ENCODE results near the gene ACTA2. TPM values are rescaled to one million over a fixed set of nuclear protein-coding genes. Genes with fewer than 3 reads are reported as not detected.

Gene ACTA2
- polyA plus RNA-seq, 1 of the 3 experiments (the other 2 are of a cell fraction): 130 TPM

DNA sequence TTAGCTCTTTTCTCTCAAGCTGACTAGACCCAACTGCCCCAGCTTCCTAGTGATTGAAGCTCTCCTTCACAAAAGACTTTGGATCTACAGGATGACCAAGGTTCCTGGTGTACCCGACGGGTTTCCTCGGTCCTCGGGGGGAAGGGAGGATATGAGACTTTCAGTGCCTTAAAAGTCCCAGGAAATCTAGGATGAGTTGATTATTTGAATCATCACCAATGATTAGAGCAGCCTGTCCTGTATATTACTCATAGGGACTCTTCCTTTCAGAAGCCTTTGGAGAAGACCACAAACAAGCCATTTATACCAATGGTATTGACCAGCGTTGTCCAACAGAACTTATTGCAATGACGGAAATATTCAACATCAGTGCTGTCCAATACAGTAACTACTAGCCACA lies 6.1 kb upstream of the ACTA2 start:
- ChIA-PET POLR2A (no interaction called here), CTCF (interaction anchor here (1.6 to 3.4 kb wide), 2 partner anchors 25 to 71 kb away, joined by 3 to 20 read pairs; no protein-coding TSS in a partner anchor)
- peaks cover 0 to 2% of the 10 kb centered on the region in 2 experiments; a peak in 1 of 4 replicates for H3K4me1 ChIP-seq (ENCODE audit: control insufficient read depth in 1 of 2, insufficient read depth in 2 of 2, low read depth in 1 of 2, low read length in 1 of 2)
- H3F3A ChIP-seq (replicated peaks; ENCODE audit: insufficient read depth): no peaks in the 10 kb centered on the region
- no peak overlapping the region for H3K27ac ChIP-seq (ENCODE audit: low read depth in 2 of 2, low read length in 1 of 2)
- DNase-seq: no peak
- TF ChIP-seq, protein P1, sequence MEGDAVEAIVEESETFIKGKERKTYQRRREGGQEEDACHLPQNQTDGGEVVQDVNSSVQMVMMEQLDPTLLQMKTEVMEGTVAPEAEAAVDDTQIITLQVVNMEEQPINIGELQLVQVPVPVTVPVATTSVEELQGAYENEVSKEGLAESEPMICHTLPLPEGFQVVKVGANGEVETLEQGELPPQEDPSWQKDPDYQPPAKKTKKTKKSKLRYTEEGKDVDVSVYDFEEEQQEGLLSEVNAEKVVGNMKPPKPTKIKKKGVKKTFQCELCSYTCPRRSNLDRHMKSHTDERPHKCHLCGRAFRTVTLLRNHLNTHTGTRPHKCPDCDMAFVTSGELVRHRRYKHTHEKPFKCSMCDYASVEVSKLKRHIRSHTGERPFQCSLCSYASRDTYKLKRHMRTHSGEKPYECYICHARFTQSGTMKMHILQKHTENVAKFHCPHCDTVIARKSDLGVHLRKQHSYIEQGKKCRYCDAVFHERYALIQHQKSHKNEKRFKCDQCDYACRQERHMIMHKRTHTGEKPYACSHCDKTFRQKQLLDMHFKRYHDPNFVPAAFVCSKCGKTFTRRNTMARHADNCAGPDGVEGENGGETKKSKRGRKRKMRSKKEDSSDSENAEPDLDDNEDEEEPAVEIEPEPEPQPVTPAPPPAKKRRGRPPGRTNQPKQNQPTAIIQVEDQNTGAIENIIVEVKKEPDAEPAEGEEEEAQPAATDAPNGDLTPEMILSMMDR (IDR thresholded peaks at IDR 0.05): no peak
- TF ChIP-seq CHD2 (IDR thresholded peaks at IDR 0.05; ENCODE audit: low read length, partially characterized antibody): no peak
- H3K4me2 ChIP-seq: no peak overlapping the region
- H3K9me3 ChIP-seq: no peaks in the 10 kb centered on the region
- H3K4me3 ChIP-seq (ENCODE audit: low read depth in 2 of 2, low read length in 1 of 2): no peak overlapping the region
- H3K9ac ChIP-seq: no peak overlapping the region
- no peaks in the 10 kb centered on the region for H3K9me2 ChIP-seq
- H3K36me3 ChIP-seq (replicated peaks in 1 of 2; ENCODE audit: control insufficient read depth in 1 of 2, insufficient read depth in 2 of 2, low read length in 1 of 2): no peaks in the 10 kb centered on the region
- WGBS (ENCODE audit: low lambda C conversion rate): 93% methylated on average over 6 of the region's 6 CpGs
- no peaks in the 10 kb centered on the region for H4K20me1 ChIP-seq (ENCODE audit: insufficient read depth)
- no peaks in the 10 kb centered on the region for H3K79me2 ChIP-seq (ENCODE audit: insufficient read depth)
- no peak overlapping the region for H2AFZ ChIP-seq (ENCODE audit: low read depth)
- H3K27me3 ChIP-seq (ENCODE audit: insufficient read depth): no peaks in the 10 kb centered on the region

DNA sequence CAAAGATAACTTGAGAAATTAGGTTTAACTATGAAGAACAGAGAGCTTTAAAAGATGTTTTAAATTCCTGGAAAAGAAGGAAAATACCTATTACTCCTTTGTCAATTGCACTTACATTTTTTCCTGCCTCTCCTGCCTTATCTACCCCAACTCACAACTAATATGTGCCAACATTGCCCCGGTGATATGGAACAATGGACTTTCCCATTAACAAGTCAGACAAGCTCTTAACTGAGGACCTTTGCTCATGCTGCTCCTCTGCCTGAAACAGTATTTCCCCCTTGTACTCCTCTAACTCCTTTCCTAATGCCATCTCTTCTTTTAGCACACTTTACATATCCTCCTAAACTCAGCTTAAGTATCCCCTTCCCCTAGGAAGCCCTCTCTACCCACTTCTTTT lies 4.8 kb upstream of the ACTA2 start:
- no peaks in the 10 kb centered on the region for H3K27me3 ChIP-seq (ENCODE audit: insufficient read depth)
- no peaks in the 10 kb centered on the region for H3K36me3 ChIP-seq (replicated peaks in 1 of 2; ENCODE audit: control insufficient read depth in 1 of 2, insufficient read depth in 2 of 2, low read length in 1 of 2)
- no peak for DNase-seq
- ChIA-PET CTCF (interaction anchor here (1.0 to 3.4 kb wide), 4 partner anchors 15 to 72 kb away, joined by 3 to 20 read pairs (median 5); no protein-coding TSS in a partner anchor), POLR2A (no interaction called here)
- H3K4me3 ChIP-seq (ENCODE audit: low read depth in 2 of 2, low read length in 1 of 2): no peak overlapping the region
- peaks cover 8 to 15% of the 10 kb centered on the region in 2 experiments; a peak in 3 of 4 replicates for H3K4me1 ChIP-seq (ENCODE audit: control insufficient read depth in 1 of 2, insufficient read depth in 2 of 2, low read depth in 1 of 2, low read length in 1 of 2)
- no peak for TF ChIP-seq EZH2phosphoT487 (IDR thresholded peaks at IDR 0.05; ENCODE audit: borderline replicate concordance, low read depth)
- TF ChIP-seq RFX5 (IDR thresholded peaks at IDR 0.05; ENCODE audit: low read length): no peak
- TF ChIP-seq GABPA (IDR thresholded peaks at IDR 0.05; ENCODE audit: low read depth): no peak
- no peak for TF ChIP-seq TEAD4 (IDR thresholded peaks at IDR 0.05; ENCODE audit: borderline replicate concordance, insufficient read depth)
- no peak for TF ChIP-seq RXRA (IDR thresholded peaks at IDR 0.05; ENCODE audit: borderline replicate concordance, low read depth)
- TF ChIP-seq, protein P2, sequence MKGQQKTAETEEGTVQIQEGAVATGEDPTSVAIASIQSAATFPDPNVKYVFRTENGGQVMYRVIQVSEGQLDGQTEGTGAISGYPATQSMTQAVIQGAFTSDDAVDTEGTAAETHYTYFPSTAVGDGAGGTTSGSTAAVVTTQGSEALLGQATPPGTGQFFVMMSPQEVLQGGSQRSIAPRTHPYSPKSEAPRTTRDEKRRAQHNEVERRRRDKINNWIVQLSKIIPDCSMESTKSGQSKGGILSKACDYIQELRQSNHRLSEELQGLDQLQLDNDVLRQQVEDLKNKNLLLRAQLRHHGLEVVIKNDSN (IDR thresholded peaks at IDR 0.05; ENCODE audit: borderline replicate concordance, low read depth): no peak
- TF ChIP-seq, protein P3, sequence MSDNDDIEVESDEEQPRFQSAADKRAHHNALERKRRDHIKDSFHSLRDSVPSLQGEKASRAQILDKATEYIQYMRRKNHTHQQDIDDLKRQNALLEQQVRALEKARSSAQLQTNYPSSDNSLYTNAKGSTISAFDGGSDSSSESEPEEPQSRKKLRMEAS (IDR thresholded peaks at IDR 0.05; ENCODE audit: low read depth): no peak
- no peak for TF ChIP-seq YY1 (IDR thresholded peaks at IDR 0.05; ENCODE audit: low read depth)
- TF ChIP-seq, protein P4, sequence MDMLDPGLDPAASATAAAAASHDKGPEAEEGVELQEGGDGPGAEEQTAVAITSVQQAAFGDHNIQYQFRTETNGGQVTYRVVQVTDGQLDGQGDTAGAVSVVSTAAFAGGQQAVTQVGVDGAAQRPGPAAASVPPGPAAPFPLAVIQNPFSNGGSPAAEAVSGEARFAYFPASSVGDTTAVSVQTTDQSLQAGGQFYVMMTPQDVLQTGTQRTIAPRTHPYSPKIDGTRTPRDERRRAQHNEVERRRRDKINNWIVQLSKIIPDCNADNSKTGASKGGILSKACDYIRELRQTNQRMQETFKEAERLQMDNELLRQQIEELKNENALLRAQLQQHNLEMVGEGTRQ (IDR thresholded peaks at IDR 0.05; ENCODE audit: borderline replicate concordance, low read depth, low read length): no peak
- H3F3A ChIP-seq (replicated peaks; ENCODE audit: insufficient read depth): peaks cover 13% of the 10 kb centered on the region
- no peak overlapping the region for H3K9ac ChIP-seq
- no peaks in the 10 kb centered on the region for H4K20me1 ChIP-seq (ENCODE audit: insufficient read depth)
- H3K9me2 ChIP-seq: no peaks in the 10 kb centered on the region
- no peaks in the 10 kb centered on the region for H3K79me2 ChIP-seq (ENCODE audit: insufficient read depth)
- no peak overlapping the region for H2AFZ ChIP-seq (ENCODE audit: low read depth)
- no peaks in the 10 kb centered on the region for H3K9me3 ChIP-seq
- no peak overlapping the region for H3K4me2 ChIP-seq
- no peak overlapping the region for H3K27ac ChIP-seq (ENCODE audit: low read depth in 2 of 2, low read length in 1 of 2)
- WGBS (ENCODE audit: low lambda C conversion rate): 89% methylated on average over 1 of the region's 1 CpG

All from SK-N-SH (cell line).